HL-60/S4 treated with phorbol 12-myristate 13-acetate at 8.2 ng/mL for 4 days and 3 days (cell line): ENCODE data around the gene NR4A1.

Experiments used
- in situ Hi-C: fragments of 300-500 bp; cut with MboI; formaldehyde crosslinking; loops from 2 replicates; pipeline ENCODE4 v1.15.0; 2022; ENCODE audit warnings: low sequenced_read_pairs

NR4A1 gene

DNA sequence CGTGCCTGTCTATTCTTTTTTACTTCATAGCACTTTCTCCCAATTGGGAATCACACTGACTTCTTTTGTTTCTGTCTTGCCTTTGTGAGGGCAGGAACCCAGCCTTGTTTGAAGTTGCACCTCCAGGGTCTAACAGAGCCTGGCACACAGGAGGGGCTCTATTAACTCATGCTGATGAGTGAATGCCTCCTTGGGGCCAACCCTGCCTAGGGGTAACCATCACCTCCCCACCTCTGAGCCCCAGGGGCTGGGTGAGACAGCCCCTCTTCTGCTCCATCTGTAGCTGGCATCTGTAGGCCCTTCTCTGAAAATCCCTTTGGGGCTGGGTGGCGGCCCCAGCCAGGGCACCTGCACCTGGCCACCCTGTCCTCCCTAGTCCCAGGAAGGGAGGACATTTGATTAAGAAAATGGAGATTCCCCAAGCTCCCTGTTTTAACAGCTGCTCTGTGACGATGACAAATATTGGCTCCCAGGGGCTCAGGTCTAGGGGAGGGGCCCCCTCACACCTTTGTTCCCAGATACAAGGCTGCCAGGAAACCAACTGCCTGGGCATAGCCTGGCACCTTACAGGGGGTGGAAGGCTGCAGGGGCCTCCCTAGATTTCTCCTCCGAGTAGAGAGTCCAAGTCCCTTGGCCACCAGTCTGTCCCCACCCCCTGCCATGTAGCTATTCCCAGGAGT lies 32.7 kb upstream of the NR4A1 start:
- in situ Hi-C loops = no loop called here

- in situ Hi-C loops = no loop called here
These were observed 32.0 kb upstream of the NR4A1 start for GRCh38 chr12:52019113-52019770.

DNA sequence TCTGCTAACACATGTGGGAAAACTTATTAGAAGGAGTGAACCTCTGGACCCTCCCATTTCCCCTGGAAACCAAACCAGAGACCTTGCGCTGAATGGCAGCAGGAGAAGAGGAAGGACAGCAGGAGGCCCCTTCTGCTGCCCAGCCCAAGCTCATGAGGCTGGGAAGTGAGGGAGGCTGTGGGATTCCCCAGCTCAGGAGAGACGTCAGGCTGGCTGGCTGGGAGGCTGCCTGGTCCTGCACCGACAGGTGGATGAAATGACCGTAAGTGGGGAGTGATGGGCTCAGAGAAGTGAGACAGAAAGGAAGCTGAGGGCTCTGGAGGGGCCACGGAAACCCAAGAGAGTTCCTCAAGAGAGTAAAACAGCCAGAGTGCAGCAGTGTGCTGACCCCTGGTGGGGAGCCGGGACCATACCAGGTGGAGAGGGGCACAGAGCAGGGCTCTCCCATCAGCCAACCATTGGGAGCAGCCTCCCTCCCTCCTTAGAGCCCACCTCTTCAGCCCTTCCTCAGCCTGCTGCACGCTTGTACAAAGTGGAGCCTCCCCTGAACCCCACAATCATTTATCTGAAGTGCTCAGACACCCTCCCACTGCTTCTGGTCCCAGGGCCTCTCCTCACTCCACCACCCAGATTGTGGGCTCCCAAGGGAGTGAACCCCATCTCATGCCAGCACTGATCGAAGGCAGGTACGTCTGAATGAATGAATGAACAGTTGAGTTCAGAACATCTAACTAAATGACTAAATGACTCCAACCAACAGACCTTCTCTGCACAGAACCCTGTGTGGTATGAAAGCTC lies 30.5 kb upstream of the NR4A1 start:
- in situ Hi-C loops = no loop called here

DNA sequence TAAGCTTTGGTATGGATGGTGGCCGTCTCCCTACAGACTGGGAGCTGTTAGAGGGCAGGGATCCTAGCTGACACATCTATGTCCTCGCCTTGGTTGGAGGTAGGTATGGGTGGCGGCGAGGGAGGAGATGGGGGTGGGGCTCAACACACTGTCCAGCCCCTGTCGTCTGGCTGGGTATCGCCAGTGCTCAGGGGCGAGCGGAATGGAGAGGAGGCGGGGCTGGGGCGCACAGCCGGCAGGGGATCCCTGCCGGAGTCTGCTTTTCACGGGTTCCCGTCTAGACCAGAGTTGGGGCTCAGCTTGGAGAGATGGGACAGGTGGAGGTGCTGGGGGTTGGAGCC lies 28.4 kb upstream of the NR4A1 start:
- in situ Hi-C loops = no loop called here

GRCh38 chr12:52023182-52023975 lies 27.9 kb upstream of the NR4A1 start:
- in situ Hi-C loops = no loop called here

DNA sequence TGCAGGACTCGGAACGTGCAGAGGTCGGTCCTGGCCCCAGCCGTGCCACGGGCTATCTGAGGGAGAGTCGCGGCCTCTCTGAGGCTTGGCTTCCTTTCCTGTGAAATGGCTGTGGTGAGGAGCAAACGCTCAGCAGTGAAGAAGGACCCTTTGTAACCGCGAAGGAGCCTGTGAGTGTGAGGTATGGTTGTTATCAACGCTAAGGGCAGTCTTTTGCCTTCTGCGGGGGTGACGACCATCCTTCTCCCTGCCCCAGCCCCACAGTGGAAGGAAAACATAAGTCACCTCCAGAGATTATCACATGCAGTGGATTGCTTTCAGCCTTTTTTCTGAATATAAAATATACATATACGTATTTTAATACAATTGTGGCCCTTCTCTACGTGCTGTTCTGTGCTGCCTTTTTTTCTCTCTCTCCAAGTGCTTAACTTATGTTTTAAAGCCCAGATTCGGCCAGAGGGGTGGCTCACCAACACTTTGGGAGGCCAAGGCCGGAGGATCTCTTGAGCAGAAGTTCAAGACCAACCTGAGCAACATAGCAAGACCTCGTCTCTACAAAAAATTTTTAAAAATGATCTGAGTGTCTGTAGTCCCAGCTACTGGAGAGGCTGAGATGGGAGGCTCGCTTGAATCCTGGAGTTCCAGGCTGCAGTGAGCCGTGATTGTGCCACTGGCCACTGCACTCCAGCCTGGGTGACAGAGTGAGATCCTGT lies 27.1 kb upstream of the NR4A1 start:
- in situ Hi-C loops = no loop called here

- in situ Hi-C loops = loop anchor here (5.0 kb wide), 1 partner anchor 57 kb away; no protein-coding TSS in a partner anchor
These were observed 26.4 kb upstream of the NR4A1 start for GRCh38 chr12:52024845-52025230.

- in situ Hi-C loops = loop anchor here (5.0 kb wide), 1 partner anchor 56 kb away; no protein-coding TSS in a partner anchor
These were observed 25.0 kb upstream of the NR4A1 start for GRCh38 chr12:52026263-52026662.

DNA sequence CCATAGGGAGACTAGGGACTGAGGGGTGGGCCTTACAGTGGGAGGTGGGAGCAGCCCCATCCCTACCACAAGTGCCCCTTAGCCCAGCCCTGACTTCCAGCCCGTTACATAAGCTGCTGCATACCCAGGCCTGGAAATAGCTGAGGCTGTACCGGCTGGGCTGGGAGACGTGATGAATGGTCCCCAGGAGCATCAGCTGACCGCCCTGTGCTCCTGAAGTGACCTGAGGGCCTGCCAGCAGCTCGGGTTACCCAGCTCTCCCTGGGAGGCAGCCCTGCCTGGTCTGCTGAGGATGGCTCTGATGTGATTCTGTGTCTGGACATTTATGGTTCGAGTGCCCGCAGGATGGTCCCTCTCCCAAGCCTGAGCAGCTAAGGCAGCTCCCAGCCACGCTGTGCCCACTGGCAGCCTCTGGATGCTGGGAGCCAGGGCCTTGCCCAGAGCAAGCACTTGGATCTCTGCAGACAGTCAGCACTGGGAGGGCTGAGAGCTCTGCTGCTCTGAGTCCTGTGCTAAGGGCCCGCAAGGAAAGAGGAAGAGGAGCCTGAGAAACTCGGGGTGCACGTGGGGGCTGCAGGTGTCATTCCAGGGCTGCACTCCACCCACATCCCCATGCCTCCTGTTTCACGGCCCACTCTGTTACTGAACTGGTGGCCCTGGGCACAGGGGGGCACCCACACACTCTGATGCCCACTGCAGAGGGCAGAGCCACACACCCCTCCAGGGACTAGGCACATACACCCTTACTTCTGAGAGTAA lies 24.0 kb upstream of the NR4A1 start:
- in situ Hi-C loops = loop anchor here (5.0 kb wide), 1 partner anchor 55 kb away; no protein-coding TSS in a partner anchor

- in situ Hi-C loops = loop anchor here (5.0 kb wide), 1 partner anchor 53 kb away; no protein-coding TSS in a partner anchor
These were observed 21.6 kb upstream of the NR4A1 start for GRCh38 chr12:52029685-52030084.

DNA sequence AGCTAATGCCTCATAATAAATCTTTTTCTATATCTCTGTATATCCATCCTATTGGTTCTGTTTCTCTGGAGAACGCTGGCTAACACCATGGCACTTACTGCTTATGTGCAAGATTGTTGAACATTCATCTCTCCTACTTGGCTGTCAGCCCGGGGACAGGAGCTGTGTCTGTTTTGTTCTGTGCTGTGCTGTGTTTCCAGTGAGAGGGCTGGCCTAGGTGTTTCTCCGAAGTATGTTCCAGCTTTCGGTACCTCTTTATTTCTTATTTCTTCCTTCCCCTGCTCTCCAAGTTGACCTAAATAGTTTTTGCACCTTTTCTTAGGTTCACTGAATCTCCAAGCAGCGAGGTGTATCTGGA lies 18.8 kb upstream of the NR4A1 start:
- in situ Hi-C loops = no loop called here

DNA sequence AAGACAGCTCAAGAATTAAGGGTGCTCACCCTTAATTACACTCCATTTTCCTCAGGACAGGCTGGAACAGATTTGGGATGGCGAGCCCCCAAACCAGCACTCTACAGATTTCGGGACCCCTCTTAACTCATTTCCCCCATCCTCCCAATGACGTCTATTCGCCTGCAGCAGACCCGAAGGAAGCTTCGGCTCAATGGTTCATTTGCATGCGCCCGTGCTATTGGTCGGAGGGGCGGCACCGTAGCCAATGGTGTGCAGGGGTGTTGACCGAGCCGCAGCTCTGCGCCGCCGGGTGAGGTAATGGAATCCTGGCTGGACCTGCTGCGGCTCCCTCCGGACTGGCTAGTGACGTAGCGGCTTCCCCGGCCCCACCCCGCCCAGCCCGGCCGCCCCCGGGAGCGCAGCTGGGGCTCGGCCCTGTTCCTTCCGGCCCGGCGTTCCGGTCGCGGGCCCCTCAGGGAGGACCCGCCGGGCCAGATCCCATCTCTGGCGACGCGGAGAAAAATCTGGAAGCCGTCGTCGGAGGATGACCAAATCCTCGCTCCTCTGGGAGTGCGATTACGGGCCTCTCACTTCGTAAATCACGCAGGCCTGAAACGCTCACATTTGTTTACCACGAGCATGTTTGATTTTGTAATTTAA lies 18.3 kb upstream of the NR4A1 start:
- in situ Hi-C loops = no loop called here

DNA sequence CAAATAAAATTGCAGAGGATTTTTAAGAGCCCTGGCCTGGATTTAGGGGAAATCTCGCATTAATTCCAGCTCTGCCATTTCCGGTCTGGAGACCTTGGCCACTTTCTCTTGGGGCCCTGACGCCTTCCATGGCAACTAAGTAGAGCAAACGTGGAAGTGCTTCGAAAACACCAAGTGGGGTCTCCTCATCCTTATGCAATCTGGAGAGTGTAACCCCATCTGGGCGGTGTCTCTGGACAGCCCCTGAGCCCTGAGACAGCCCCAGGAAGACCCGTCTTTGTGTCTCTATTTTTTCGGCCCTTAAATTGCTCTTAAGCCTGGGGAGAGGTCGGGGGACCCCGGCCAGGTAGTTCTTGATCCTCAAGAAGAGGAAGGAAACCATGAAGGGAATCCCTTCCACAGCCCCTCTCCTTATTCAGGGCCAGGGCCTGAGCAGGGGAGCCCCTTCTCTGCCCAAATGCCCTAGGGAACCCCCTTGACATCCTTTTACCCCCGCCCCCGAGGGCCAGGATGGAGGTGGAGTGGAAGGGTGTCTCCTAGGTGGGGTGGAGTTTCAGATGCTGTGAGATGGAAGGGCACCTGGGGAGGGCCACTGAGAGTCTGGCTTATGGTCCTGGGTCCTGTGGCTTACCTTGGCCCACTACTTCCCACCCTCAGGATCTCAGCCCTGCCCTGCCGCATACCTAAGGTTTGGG lies 17.6 kb upstream of the NR4A1 start:
- in situ Hi-C loops = no loop called here

DNA sequence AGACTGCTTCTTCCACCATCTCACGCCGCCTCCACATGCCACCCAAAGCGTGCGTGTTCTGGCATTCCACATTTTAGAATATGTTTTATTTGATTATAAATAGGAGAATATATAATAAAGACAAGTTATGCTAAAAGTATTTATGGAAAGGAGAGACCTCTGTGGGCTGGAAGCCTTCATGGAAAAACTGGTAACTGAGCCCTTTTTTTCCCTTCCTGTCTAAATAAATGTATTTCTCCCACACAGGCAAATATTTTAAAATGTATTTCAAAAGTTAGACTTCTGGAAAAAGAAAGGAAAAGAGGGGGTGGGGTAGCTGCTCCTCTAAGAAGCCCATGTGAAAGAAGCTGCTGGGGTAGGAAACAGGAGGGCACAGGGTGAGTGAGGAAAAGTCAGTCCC lies 16.1 kb upstream of the NR4A1 start:
- in situ Hi-C loops = no loop called here

GRCh38 chr12:52035926-52036325 lies 15.3 kb upstream of the NR4A1 start:
- in situ Hi-C loops = no loop called here

GRCh38 chr12:52036587-52037171 lies 14.6 kb upstream of the NR4A1 start:
- in situ Hi-C loops = no loop called here

DNA sequence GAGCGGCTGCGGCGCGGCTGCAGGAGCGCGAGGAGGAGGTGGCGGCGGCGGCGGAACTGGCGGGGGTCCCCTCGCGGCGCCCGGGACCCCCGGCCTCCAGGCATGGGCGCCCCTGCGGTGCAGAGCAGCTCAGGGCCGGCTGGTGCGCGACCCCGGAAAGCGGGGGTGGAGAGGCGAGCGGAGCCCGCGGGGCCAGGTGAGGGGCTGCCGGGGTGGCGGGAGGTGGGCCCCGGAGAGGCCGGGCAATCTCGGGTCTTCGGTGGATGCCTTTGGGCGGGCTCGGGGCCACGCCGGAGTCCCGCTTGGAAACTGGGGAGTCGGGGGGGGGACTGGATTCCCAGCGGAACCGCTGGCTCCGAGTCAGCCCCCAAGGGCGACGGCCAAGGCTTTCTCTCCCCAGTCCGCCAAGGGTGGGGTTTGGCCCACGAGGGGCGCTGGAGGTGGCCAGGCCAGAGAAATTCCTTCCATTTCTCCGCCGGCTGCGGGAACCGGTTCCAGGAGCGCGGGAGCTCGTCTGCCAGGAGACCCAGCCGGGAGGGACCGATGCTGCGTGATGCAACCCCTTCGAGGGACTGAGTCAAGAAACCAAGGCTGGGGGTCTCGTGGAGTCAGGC lies 13.9 kb upstream of the NR4A1 start:
- in situ Hi-C loops = no loop called here

GRCh38 chr12:52038447-52038846 lies 12.8 kb upstream of the NR4A1 start:
- in situ Hi-C loops = no loop called here
